T-helper 17 cell (primary cell): ENCODE data around the gene XPNPEP3. TPM values are rescaled to one million over a fixed set of nuclear protein-coding genes. Genes with fewer than 3 reads are reported as not detected.

ENCODE experiments used
- ATAC-seq: fragments of 150-1000 bp; cut with Tn5 transposase; 2 replicates; pipeline ENCODE4 v1.10.0; 2021; ENCODE audit warnings: mild to moderate bottlenecking, moderate library complexity
- DNase-seq, 3 donors: peaks; one replicate each; pipeline versions ENCODE4 v3.0.0 to v3.0.0-alpha.2; 2020 to 2021
- H3K9me3 ChIP-seq: one replicate; pipeline ENCODE4 v1.7.0; 2013; ENCODE audit warnings: low read length, mild to moderate bottlenecking; ENCODE audit not compliant: control insufficient read depth, poor library complexity, severe bottlenecking
- H3K27ac Mint-ChIP-seq: one replicate; pipeline ENCODE4 v1.8.0; 2022; ENCODE audit warnings: mild to moderate bottlenecking, moderate library complexity, mixed read lengths
- H3K27me3 Mint-ChIP-seq: one replicate; pipeline ENCODE4 v1.8.0; 2022; ENCODE audit warnings: mixed read lengths
- H3K36me3 Mint-ChIP-seq: one replicate; pipeline ENCODE4 v1.8.0; 2022; ENCODE audit warnings: low read depth, mixed read lengths
- H3K4me1 Mint-ChIP-seq: one replicate; pipeline ENCODE4 v1.8.0; 2022; ENCODE audit warnings: mild to moderate bottlenecking, mixed read lengths
- H3K4me3 Mint-ChIP-seq: one replicate; pipeline ENCODE4 v1.8.0; 2022; ENCODE audit warnings: mild to moderate bottlenecking, moderate library complexity, mixed read lengths
- total RNA-seq, 4 donors: library from RNA in 2 of 4; stranded (reverse) in 2 of 4; gene quantifications; one replicate each; pipeline ENCODE4 v1.2.3 and lab custom pipeline; 2022 to 2026

XPNPEP3 gene
- total RNA-seq, 2 donors from 2014 or later, result 13.8 to 16.0 TPM

- Mint-ChIP-seq H3K27ac (peak overlapping the region; percentile 74), H3K4me1 (peaks cover 8% of the 10 kb centered on the region), H3K27me3 (no peaks in the 10 kb centered on the region), H3K4me3 (no peak overlapping the region), H3K36me3 (no peaks in the 10 kb centered on the region)
- H3K9me3 ChIP-seq, result no peaks in the 10 kb centered on the region
- no peak for ATAC-seq
- DNase-seq, result no peak
These were observed 103.2 kb downstream of the XPNPEP3 start for GRCh38 chr22:40960145-40960544.

DNA sequence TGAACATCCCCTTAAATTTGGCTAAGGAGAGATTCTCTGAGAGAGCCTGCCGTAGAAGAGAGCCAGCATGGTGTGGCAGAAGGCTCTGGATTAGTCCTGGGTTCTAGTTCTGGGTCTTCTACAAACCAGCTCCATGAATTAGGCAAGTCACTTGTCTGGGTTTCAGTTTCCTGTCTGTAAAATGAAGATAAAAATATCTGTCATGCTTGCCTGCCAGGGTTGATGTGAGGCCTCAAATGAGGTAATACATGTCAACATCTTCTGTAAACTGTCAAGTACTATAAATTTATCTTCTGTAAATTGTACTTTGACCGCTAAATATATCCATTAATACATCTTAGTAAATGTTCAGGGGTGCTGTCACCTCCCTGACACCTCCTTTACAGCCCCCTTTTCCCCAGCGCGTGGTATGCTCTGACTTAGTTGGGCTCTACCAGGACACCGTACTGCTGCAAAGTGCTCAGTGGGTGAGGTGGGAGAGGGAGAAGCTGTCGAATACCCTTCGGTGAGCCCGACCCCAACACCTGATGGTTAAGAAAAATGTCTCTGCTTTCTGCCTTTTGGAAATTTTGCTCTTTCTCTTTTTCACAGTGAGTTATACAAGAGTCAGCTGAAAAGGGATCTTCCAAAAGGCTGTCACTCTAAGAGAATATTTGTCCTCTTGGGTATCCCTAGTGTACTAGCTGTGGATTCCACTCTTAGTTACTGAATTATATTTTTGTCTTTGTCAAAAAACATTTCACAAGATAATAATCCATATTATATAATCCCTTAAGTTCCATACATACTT, 109.2 kb downstream of the XPNPEP3 start:
- peak overlapping the region; percentile 72 for H3K27ac Mint-ChIP-seq
- ATAC-seq, result no peak
- peaks cover 5% of the 10 kb centered on the region for H3K36me3 Mint-ChIP-seq

DNA sequence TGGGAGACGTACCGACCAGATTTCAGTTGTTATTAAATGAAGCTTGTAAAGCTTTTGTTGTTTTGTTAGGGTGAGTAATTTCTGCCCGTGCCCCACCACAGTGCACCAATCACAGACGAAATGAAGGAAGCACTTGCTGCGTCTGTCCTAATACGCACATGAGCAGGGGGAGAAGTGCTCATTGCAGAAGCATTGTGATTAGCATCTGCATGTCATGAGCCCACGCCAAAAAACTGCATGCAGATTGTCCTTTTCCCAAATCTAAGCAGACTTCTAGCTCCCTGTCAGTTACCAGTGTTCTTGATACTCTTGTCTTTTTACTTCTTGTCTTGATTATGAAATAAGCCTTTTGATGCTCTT, 109.8 kb downstream of the XPNPEP3 start:
- H3K4me3 Mint-ChIP-seq, result no peak overlapping the region
- H3K9me3 ChIP-seq, result no peaks in the 10 kb centered on the region
- H3K27me3 Mint-ChIP-seq, result no peaks in the 10 kb centered on the region
- no peak for DNase-seq
- ATAC-seq, result no peak
- H3K36me3 Mint-ChIP-seq, result peaks cover 5% of the 10 kb centered on the region
- peak overlapping the region; percentile 72 for H3K27ac Mint-ChIP-seq
- H3K4me1 Mint-ChIP-seq, result peaks cover 7% of the 10 kb centered on the region

More for the DNA sequence above, 109.2 kb downstream of the XPNPEP3 start:
- no peak for DNase-seq
- Mint-ChIP-seq H3K4me3 (no peak overlapping the region), H3K27me3 (no peaks in the 10 kb centered on the region), H3K4me1 (peaks cover 7% of the 10 kb centered on the region)
- no peaks in the 10 kb centered on the region for H3K9me3 ChIP-seq

- Mint-ChIP-seq H3K27me3 (no peaks in the 10 kb centered on the region), H3K36me3 (peaks cover 5% of the 10 kb centered on the region), H3K4me1 (peaks cover 7% of the 10 kb centered on the region), H3K27ac (no peak overlapping the region), H3K4me3 (no peak overlapping the region)
- H3K9me3 ChIP-seq, result no peaks in the 10 kb centered on the region
- ATAC-seq, result no peak
- DNase-seq, result no peak
These were observed 110.3 kb downstream of the XPNPEP3 start for GRCh38 chr22:40967111-40967760.

DNA sequence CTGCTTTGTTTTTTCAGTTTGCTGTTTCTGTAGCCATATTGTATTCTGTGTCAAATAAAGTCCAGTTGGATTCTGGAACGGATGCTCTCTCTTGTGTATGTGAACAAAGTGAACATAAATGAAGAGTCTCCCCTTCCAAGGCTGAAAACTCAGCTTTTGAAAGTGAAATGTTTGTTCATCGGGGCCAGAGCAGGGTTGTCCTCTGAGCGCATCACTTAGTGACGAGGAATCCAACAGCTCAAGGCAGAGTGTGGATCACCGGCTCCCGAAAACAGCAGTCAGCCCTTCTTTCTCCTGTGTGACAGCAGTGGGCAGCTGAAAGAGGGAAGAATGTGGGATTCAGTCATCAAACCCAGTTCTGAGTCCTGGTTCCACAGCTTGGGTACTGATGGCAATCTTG, 115.6 kb downstream of the XPNPEP3 start:
- Mint-ChIP-seq H3K4me1 (peaks cover 6% of the 10 kb centered on the region), H3K27ac (peak overlapping the region; percentile 45), H3K27me3 (no peaks in the 10 kb centered on the region), H3K36me3 (peaks cover 6% of the 10 kb centered on the region), H3K4me3 (no peak overlapping the region)
- ATAC-seq (no peak), DNase-seq (no peak)
- no peaks in the 10 kb centered on the region for H3K9me3 ChIP-seq

DNA sequence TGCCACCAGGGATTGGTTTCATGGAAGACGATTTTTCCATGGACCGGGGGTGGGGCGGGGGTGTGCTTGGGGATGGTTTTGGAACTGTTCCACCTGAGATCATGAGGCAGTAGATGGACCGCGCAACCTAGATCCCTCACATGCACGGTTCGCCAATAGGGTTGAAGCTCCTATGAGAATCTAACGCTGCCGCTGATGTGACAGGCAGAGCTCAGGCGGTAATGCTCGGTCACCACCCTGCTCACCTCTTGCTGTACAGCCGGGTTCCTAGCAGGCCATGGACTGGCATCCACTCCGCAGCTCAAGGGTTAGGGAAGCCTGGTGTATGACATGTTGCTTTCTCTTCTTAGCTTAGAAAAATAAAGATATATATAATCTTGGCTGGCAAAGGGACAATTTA, 116.2 kb downstream of the XPNPEP3 start:
- DNase-seq, result no peak
- Mint-ChIP-seq H3K27ac (no peak overlapping the region), H3K27me3 (no peaks in the 10 kb centered on the region), H3K4me1 (peaks cover 6% of the 10 kb centered on the region), H3K4me3 (no peak overlapping the region), H3K36me3 (peaks cover 6% of the 10 kb centered on the region)
- no peak for ATAC-seq
- no peaks in the 10 kb centered on the region for H3K9me3 ChIP-seq

- H3K27me3 Mint-ChIP-seq, result no peaks in the 10 kb centered on the region
- no peak overlapping the region for H3K27ac Mint-ChIP-seq
- no peak for ATAC-seq
- peaks cover 5% of the 10 kb centered on the region for H3K36me3 Mint-ChIP-seq
- no peaks in the 10 kb centered on the region for H3K9me3 ChIP-seq
- no peak for DNase-seq
- peaks cover 6% of the 10 kb centered on the region for H3K4me1 Mint-ChIP-seq
- no peak overlapping the region for H3K4me3 Mint-ChIP-seq
These were observed 118.4 kb downstream of the XPNPEP3 start for GRCh38 chr22:40975366-40975765.

DNA sequence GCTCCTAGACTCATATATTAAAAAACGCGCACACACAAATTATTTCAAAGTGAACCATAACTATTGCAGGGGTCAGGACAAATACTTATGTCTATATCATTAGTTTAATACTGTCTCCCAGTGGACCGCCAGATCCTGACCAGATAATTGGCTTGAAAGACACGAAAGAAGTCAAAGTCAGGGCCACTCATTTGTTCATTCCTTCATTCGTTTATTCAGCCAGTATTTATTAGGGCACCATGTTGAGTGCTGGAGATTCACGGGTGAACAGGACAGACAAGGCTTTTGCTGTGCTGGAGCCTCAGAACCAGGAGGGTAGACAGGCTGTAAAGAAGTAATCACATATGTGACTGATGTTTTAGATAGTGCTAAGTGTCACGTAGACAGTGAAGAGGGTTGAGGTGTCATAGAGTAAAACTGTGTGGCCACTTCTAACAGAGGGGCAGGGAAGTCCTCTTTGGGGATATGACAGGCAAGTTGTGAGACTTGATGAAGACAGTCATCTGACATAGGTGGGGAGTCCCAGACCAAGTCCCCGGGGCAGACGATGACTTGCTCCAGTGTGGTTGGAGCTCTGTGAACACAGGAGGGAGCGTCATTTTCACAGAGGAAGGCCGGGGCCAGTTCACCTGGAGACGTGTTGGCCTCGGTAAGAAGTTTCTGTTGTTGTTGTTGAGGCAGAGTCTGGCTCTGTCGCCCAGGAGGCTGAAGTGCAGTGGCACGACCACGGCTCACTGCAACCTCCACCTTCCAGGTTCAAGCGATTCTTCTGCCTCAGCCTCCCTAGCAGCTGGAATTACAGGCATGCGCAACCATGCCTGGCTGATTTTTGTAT, 120.1 kb downstream of the XPNPEP3 start:
- H3K27ac Mint-ChIP-seq, result no peak overlapping the region
- no peak for ATAC-seq
- peaks cover 3% of the 10 kb centered on the region for H3K36me3 Mint-ChIP-seq

GRCh38 chr22:40979198-40979597, 122.2 kb downstream of the XPNPEP3 start:
- H3K4me3 Mint-ChIP-seq, result no peak overlapping the region
- no peak for DNase-seq
- no peaks in the 10 kb centered on the region for H3K9me3 ChIP-seq
- peaks cover 4% of the 10 kb centered on the region for H3K4me1 Mint-ChIP-seq
- H3K36me3 Mint-ChIP-seq, result no peaks in the 10 kb centered on the region
- no peak overlapping the region for H3K27ac Mint-ChIP-seq
- no peaks in the 10 kb centered on the region for H3K27me3 Mint-ChIP-seq
- ATAC-seq, result no peak

More for the DNA sequence above, 120.1 kb downstream of the XPNPEP3 start:
- DNase-seq, result no peak
- no peaks in the 10 kb centered on the region for H3K9me3 ChIP-seq
- H3K4me1 Mint-ChIP-seq, result peaks cover 6% of the 10 kb centered on the region
- H3K4me3 Mint-ChIP-seq, result no peak overlapping the region
- H3K27me3 Mint-ChIP-seq, result no peaks in the 10 kb centered on the region

DNA sequence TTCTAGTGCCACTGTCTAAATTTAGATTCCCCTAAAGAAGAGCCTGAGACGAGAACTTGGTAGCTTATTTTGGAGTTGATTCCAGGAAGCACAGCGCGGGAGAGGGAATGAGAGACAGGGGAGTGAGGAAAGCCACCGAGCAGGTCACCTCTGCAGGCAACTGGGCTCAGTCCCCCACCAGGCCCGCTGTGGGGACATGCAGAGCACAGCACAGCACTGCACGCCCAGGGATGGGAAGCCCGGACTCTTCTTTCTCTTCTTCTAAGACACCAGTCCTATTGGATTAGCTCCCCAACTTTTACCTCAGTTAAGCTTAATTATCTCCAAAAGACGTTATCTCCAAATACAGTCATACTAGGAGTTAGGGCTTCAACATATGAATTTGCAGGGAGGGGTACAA, 122.9 kb downstream of the XPNPEP3 start:
- DNase-seq, result no peak
- no peaks in the 10 kb centered on the region for H3K9me3 ChIP-seq
- H3K4me1 Mint-ChIP-seq, result peaks cover 4% of the 10 kb centered on the region
- H3K27ac Mint-ChIP-seq, result no peak overlapping the region
- no peak overlapping the region for H3K4me3 Mint-ChIP-seq
- H3K27me3 Mint-ChIP-seq, result no peaks in the 10 kb centered on the region
- ATAC-seq, result no peak
- no peaks in the 10 kb centered on the region for H3K36me3 Mint-ChIP-seq

Other genes starting within 250 kb of the XPNPEP3 start
- gene MRTFA, start 220.4 kb upstream of the XPNPEP3 start, total RNA-seq, result 10 to 100 TPM; 70.1 to 71.5 TPM
- gene MCHR1, start 177.7 kb upstream of the XPNPEP3 start, total RNA-seq, result not detected
- gene SLC25A17, start 37.8 kb upstream of the XPNPEP3 start, total RNA-seq, result 1 to 10 TPM; 6.9 to 9.0 TPM
- 100 to 1,000 TPM; 114 to 117 TPM for gene ST13, start 509 bp upstream of the XPNPEP3 start, total RNA-seq
- gene DNAJB7, start 5.0 kb downstream of the XPNPEP3 start, total RNA-seq, result not detected
- gene RBX1, start 94.2 kb downstream of the XPNPEP3 start, total RNA-seq, result 10 to 100 TPM; 31.3 to 41.9 TPM
- 100 to 1,000 TPM; 168 to 174 TPM for gene EP300, start 235.4 kb downstream of the XPNPEP3 start, total RNA-seq